MM.1S (cell line): ENCODE data around the gene DBP.

ENCODE experiments used
- DNase-seq: peaks from one replicate; pipeline ENCODE4 v3.0.0-alpha.2; 2015
- H2AFZ ChIP-seq: fragments of 300-600 bp; sonication (generic); 2 replicates; pipeline ENCODE4 v1.6.0; 2016; ENCODE audit warnings: antibody characterized with exemption, low read length
- H3F3A ChIP-seq: fragments of 300-600 bp; sonication (generic); 2 replicates; pipeline ENCODE4 v1.6.1; 2016; ENCODE audit warnings: mild to moderate bottlenecking, antibody characterized with exemption, low read length, moderate library complexity, mixed read lengths; ENCODE audit not compliant: insufficient read depth
- H3K27ac ChIP-seq: fragments of 300-600 bp; sonication (generic); 2 replicates; pipeline ENCODE4 v1.5.1; 2016; ENCODE audit warnings: mild to moderate bottlenecking, low read length
- H3K27me3 ChIP-seq: fragments of 300-600 bp; sonication (generic); replicated peaks from 2 replicates; pipeline ENCODE4 v1.6.0; 2016; ENCODE audit warnings: low read length; ENCODE audit not compliant: insufficient read depth
- H3K36me3 ChIP-seq: fragments of 300-600 bp; sonication (generic); replicated peaks from 2 replicates; pipeline ENCODE4 v1.6.1; 2016; ENCODE audit warnings: mild to moderate bottlenecking, low read length, mixed read lengths; ENCODE audit not compliant: insufficient read depth
- H3K4me1 ChIP-seq: fragments of 300-600 bp; sonication (generic); 2 replicates; pipeline ENCODE4 v1.6.1; 2016; ENCODE audit warnings: low read length, mixed read lengths
- H3K4me2 ChIP-seq: fragments of 300-600 bp; sonication (generic); 2 replicates; pipeline ENCODE4 v1.6.0; 2016; ENCODE audit warnings: low read depth, low read length
- H3K4me3 ChIP-seq: fragments of 300-600 bp; sonication (generic); 2 replicates; pipeline ENCODE4 v1.5.1; 2016; ENCODE audit warnings: low read length, mixed read lengths
- H3K79me2 ChIP-seq: fragments of 300-600 bp; sonication (generic); 2 replicates; pipeline ENCODE4 v1.6.1; 2016; ENCODE audit warnings: mixed run types, low read length, mixed read lengths
- H3K9ac ChIP-seq: fragments of 300-600 bp; sonication (generic); 2 replicates; pipeline ENCODE4 v1.6.1; 2016; ENCODE audit warnings: low read length, mixed read lengths
- H3K9me2 ChIP-seq: fragments of 300-600 bp; sonication (generic); replicated peaks from 2 replicates; pipeline ENCODE4 v1.6.1; 2016; ENCODE audit warnings: mild to moderate bottlenecking, low read length, mixed read lengths; ENCODE audit not compliant: insufficient read depth
- H3K9me3 ChIP-seq: fragments of 300-600 bp; sonication (generic); replicated peaks from 2 replicates; pipeline ENCODE4 v1.6.1; 2016; ENCODE audit warnings: mild to moderate bottlenecking, low read length, mixed read lengths; ENCODE audit not compliant: insufficient read depth
- H4K20me1 ChIP-seq: fragments of 300-600 bp; sonication (generic); 2 replicates; pipeline ENCODE4 v1.6.1; 2016; ENCODE audit warnings: mild to moderate bottlenecking, low read length, moderate library complexity, mixed read lengths; ENCODE audit not compliant: insufficient read depth
- CTCF ChIP-seq: fragments of 300-600 bp; sonication (generic); IDR thresholded peaks from 2 replicates; pipeline ENCODE4 v1.5.1; 2016; ENCODE audit warnings: antibody characterized with exemption, low read length, mixed read lengths
- EZH2 ChIP-seq: fragments of 300-600 bp; sonication (generic); optimal IDR thresholded peaks from 2 replicates; pipeline ENCODE3; 2017; ENCODE audit warnings: low read depth, mild to moderate bottlenecking, antibody characterized with exemption, low read length, mixed read lengths
- EZH2phosphoT487 ChIP-seq: fragments of 300-600 bp; sonication (generic); IDR thresholded peaks from 2 replicates; pipeline ENCODE4 v1.6.1; 2018; ENCODE audit warnings: antibody characterized with exemption, low read length

DBP gene

GRCh38 chr19:48646722-48647216, 9.6 kb upstream of the DBP start:
- peak overlapping the region; percentile 57 for H3K4me3 ChIP-seq
- H3K9me2 ChIP-seq: no peaks in the 10 kb centered on the region
- H3K27me3 ChIP-seq: peaks cover 32% of the 10 kb centered on the region
- H3K36me3 ChIP-seq: no peaks in the 10 kb centered on the region
- no peak for TF ChIP-seq EZH2phosphoT487
- TF ChIP-seq CTCF: no peak
- TF ChIP-seq EZH2: no peak
- H3F3A ChIP-seq: no peaks in the 10 kb centered on the region; the same call in 1 of the 2 replicates
- H3K4me1 ChIP-seq: peaks cover 7% of the 10 kb centered on the region; the same call in 1 of the 2 replicates
- no peak overlapping the region for H3K27ac ChIP-seq
- H3K9ac ChIP-seq: no peak overlapping the region
- H3K9me3 ChIP-seq: no peaks in the 10 kb centered on the region
- no peaks in the 10 kb centered on the region for H4K20me1 ChIP-seq
- peak overlapping the region; percentile 81 for H3K4me2 ChIP-seq
- no peaks in the 10 kb centered on the region for H3K79me2 ChIP-seq
- H2AFZ ChIP-seq: peak overlapping the region; percentile 68
- no peak for DNase-seq

GRCh38 chr19:48646001-48646721, 9.0 kb upstream of the DBP start, which contains the start of gene CA11:
Gene CA11 (minus strand): TSS chr19:48646187. CDS start chr19:48645632, 555 bp downstream.
- peaks cover 7% of the 10 kb centered on the region; the same call in 1 of the 2 replicates for H3K4me1 ChIP-seq
- TF ChIP-seq EZH2 (no peak), CTCF (peak; percentile 79)
- H3K36me3 ChIP-seq: no peaks in the 10 kb centered on the region
- H4K20me1 ChIP-seq: no peaks in the 10 kb centered on the region
- peak within 1 kb of the TSS; percentile 81 for H3K4me2 ChIP-seq
- H3K27ac ChIP-seq: no peak within 1 kb of the TSS; the same call in 1 of the 2 replicates
- DNase-seq: peak; percentile 82
- H3K9ac ChIP-seq: peak within 1 kb of the TSS; percentile 62
- peak within 1 kb of the TSS; percentile 68 for H2AFZ ChIP-seq
- H3K9me3 ChIP-seq: no peaks in the 10 kb centered on the region
- no peaks in the 10 kb centered on the region for H3K9me2 ChIP-seq
- no peaks in the 10 kb centered on the region for H3K79me2 ChIP-seq
- H3K4me3 ChIP-seq: peak within 1 kb of the TSS; percentile 57
- no peaks in the 10 kb centered on the region; the same call in 1 of the 2 replicates for H3F3A ChIP-seq
- peaks cover 37% of the 10 kb centered on the region for H3K27me3 ChIP-seq

GRCh38 chr19:48645620-48646000, 8.4 kb upstream of the DBP start:
- TF ChIP-seq EZH2phosphoT487 (no peak), CTCF (no peak), EZH2 (no peak)
- peaks cover 39% of the 10 kb centered on the region for H3K27me3 ChIP-seq
- peak overlapping the region; percentile 57 for H3K4me3 ChIP-seq
- H3K9me3 ChIP-seq: no peaks in the 10 kb centered on the region
- H3F3A ChIP-seq: no peaks in the 10 kb centered on the region; the same call in 1 of the 2 replicates
- peak overlapping the region; percentile 81 for H3K4me2 ChIP-seq
- no peaks in the 10 kb centered on the region for H3K36me3 ChIP-seq
- no peaks in the 10 kb centered on the region for H4K20me1 ChIP-seq
- no peak overlapping the region; the same call in 1 of the 2 replicates for H3K9ac ChIP-seq
- peaks cover 7% of the 10 kb centered on the region; the same call in 1 of the 2 replicates for H3K4me1 ChIP-seq
- H2AFZ ChIP-seq: peak overlapping the region; percentile 68
- H3K27ac ChIP-seq: no peak overlapping the region
- no peaks in the 10 kb centered on the region for H3K9me2 ChIP-seq
- H3K79me2 ChIP-seq: no peaks in the 10 kb centered on the region
- no peak for DNase-seq
